ENCODE measurements around the gene UBXN2A. TPM values are rescaled to one million over a fixed set of nuclear protein-coding genes. Genes with fewer than 3 reads are reported as not detected.

The UBXN2A gene
- total RNA-seq, 1 experiment from 2014 or later, result 19.7 TPM

DNA sequence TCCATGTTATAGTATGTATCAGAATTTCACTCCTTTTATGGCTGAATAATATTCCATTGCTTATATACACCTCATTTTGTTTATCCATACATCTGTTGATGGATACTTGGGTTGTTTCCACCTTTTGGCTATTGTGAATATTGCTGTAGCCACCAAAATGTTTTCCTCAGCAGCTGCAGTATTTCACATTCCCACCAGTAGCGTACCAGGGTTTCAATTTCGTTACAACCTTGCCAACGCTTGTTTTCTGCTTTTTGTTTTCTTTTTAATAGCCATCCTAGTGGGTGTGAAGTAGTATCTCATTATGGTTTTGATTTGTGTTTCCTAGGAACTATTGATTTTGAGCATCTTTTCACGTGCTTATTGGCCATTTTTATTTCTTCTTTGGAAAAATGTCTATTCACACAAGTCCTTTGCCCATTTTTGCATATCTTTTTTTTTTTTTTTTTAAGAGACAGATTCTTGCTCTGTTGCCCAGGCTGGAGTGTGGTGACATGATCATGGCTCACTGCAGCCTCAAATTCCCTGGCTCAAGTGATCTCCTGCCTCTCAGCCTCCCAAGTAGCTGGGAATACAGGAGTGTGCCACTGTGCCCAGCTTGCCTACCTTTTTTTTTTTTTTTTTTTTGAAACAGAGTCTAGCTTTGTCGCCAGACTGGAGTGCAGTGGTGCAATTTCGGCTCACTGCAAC is 14.2 kb downstream of the UBXN2A start:
- Mint-ChIP-seq H3K4me1 (no peaks in the 10 kb centered on the region), H3K36me3 (ENCODE audit: insufficient read depth in 1 of 3, low read depth in 3 of 3) (peaks cover 0 to under 1% (median 0%) of the 10 kb centered on the region in 3 experiments; a peak in 1 of 7 replicates), H3K9me3 (no peaks in the 10 kb centered on the region), H3K27me3 (ENCODE audit: low read depth) (no peaks in the 10 kb centered on the region), H3K27ac (no peak overlapping the region), H3K4me3 (no peak overlapping the region)
- Histone ChIP-seq H2BK20ac (ENCODE audit: low read depth, low read length, poor library complexity, severe bottlenecking) (no peak overlapping the region), H2BK12ac (ENCODE audit: insufficient read length, low read depth, low read length) (no peak overlapping the region), H3K27ac (ENCODE audit: insufficient read length, low read depth, low read length) (no peak overlapping the region), H3K14ac (ENCODE audit: insufficient read depth, low read length) (no peak overlapping the region), H3K4me1 (ENCODE audit: insufficient read depth, low read length) (no peaks in the 10 kb centered on the region), H2BK5ac (ENCODE audit: insufficient read length, low read length) (no peak overlapping the region), H3T11ph (ENCODE audit: low read length) (no peak overlapping the region), H3K9ac (ENCODE audit: extremely low read depth, insufficient read length, low read length) (no peak overlapping the region), H4K8ac (replicated peaks; ENCODE audit: insufficient read length, low read depth, low read length) (no peak overlapping the region), H2BK120ac (ENCODE audit: low read depth, low read length, poor library complexity, severe bottlenecking) (no peak overlapping the region), H4K20me1 (ENCODE audit: control insufficient read depth, insufficient read depth, insufficient read length) (no peaks in the 10 kb centered on the region), H2AFZ (ENCODE audit: low read length) (no peak overlapping the region), H3K4me2 (ENCODE audit: insufficient read depth, insufficient read length, low read length) (no peak overlapping the region), H3K79me2 (ENCODE audit: insufficient read depth, low read length) (peaks cover 1% of the 10 kb centered on the region; the same call in 1 of the 2 replicates), H3K79me1 (ENCODE audit: insufficient read depth, low read depth, low read length, poor library complexity, severe bottlenecking) (peaks cover 4% of the 10 kb centered on the region), H2AK5ac (ENCODE audit: insufficient read length, low read length) (no peak overlapping the region), H3K23me2 (ENCODE audit: insufficient read length, low read depth, low read length, poor library complexity, severe bottlenecking) (no peaks in the 10 kb centered on the region), H3K27me3 (ENCODE audit: insufficient read depth, low read length) (no peaks in the 10 kb centered on the region), H3K18ac (ENCODE audit: insufficient read length, low read depth, low read length) (no peak overlapping the region), H4K5ac (ENCODE audit: insufficient read length, low read depth, low read length) (no peak overlapping the region), H3K9me3 (ENCODE audit: control insufficient read depth, low read depth, low read length) (no peaks in the 10 kb centered on the region), H4K91ac (ENCODE audit: insufficient read length, low read depth, low read length) (no peak overlapping the region), H2BK15ac (ENCODE audit: low read depth, low read length) (no peak overlapping the region), H3K56ac (ENCODE audit: insufficient read length, low read depth, low read length) (no peak overlapping the region), H3K4ac (ENCODE audit: low read depth, low read length) (no peak overlapping the region), H3K23ac (ENCODE audit: insufficient read length, low read depth, low read length) (no peak overlapping the region)
- no peak for DNase-seq
- WGBS (ENCODE audit: extremely low coverage, insufficient read length, low lambda C conversion rate), result no CpG with 5 or more reads among the region's 6 CpGs
- TF ChIP-seq, protein P1, sequence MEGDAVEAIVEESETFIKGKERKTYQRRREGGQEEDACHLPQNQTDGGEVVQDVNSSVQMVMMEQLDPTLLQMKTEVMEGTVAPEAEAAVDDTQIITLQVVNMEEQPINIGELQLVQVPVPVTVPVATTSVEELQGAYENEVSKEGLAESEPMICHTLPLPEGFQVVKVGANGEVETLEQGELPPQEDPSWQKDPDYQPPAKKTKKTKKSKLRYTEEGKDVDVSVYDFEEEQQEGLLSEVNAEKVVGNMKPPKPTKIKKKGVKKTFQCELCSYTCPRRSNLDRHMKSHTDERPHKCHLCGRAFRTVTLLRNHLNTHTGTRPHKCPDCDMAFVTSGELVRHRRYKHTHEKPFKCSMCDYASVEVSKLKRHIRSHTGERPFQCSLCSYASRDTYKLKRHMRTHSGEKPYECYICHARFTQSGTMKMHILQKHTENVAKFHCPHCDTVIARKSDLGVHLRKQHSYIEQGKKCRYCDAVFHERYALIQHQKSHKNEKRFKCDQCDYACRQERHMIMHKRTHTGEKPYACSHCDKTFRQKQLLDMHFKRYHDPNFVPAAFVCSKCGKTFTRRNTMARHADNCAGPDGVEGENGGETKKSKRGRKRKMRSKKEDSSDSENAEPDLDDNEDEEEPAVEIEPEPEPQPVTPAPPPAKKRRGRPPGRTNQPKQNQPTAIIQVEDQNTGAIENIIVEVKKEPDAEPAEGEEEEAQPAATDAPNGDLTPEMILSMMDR (conservative IDR thresholded peaks at IDR 0.05), result no peak
